Left ventricle myocardium inferior (tissue), 1 donor: ENCODE data around the gene RSPH1. TPM values are rescaled to one million over a fixed set of nuclear protein-coding genes. Genes with fewer than 3 reads are reported as not detected.

Experiments used
- DNase-seq: peaks from one replicate; pipeline ENCODE4 v3.0.0-alpha.2; 2020
- H3K27ac ChIP-seq: fragments of 200-600 bp; replicated peaks from 2 replicates; pipeline ENCODE4 v1.8.0; 2021
- H3K27me3 ChIP-seq: fragments of 200-600 bp; 2 replicates; pipeline ENCODE4 v1.8.0; 2021; ENCODE audit warnings: low read depth
- H3K36me3 ChIP-seq: fragments of 200-600 bp; 2 replicates; pipeline ENCODE4 v1.8.0; 2021
- H3K4me1 ChIP-seq: fragments of 200-600 bp; 2 replicates; pipeline ENCODE4 v1.8.0; 2021
- H3K4me3 ChIP-seq: fragments of 200-600 bp; 2 replicates; pipeline ENCODE4 v1.8.0; 2021; ENCODE audit warnings: mild to moderate bottlenecking, moderate library complexity
- H3K9me3 ChIP-seq: fragments of 200-600 bp; replicated peaks from 2 replicates; pipeline ENCODE4 v1.8.0; 2021
- CTCF ChIP-seq: fragments of 200-600 bp; IDR thresholded peaks from 2 replicates; pipeline ENCODE4 v1.8.0; 2021; ENCODE audit warnings: antibody characterized with exemption, mild to moderate bottlenecking, borderline replicate concordance
- intact Hi-C: fragments of 100-400 bp; cut with micrococcal nuclease; formaldehyde crosslinking; loops from one replicate; pipeline ENCODE4 v1.11.0; 2022
- total RNA-seq: library from RNA; stranded (reverse); fragmentation: NEBNext Ultra II Directional; extraction: Animal tissue kit (Norgen Biotek cat#: 25700); gene quantifications from one replicate; pipeline ENCODE4 v1.2.1, GENCODE V29; 2021
- donor health status: DM: no; HTN: yes; CAD: no; lungs with severe emphysema.

The RSPH1 gene
- total RNA-seq, 1 donor from 2014 or later = not detected

GRCh38 chr21:42437786-42438185 lies 58.2 kb downstream of the RSPH1 start:
- no peak overlapping the region for H3K27ac ChIP-seq
- H3K36me3 ChIP-seq = no peaks in the 10 kb centered on the region
- no peak for DNase-seq
- intact Hi-C loops = no loop called here
- H3K4me3 ChIP-seq = no peak overlapping the region
- peaks cover 21% of the 10 kb centered on the region for H3K9me3 ChIP-seq
- no peak for TF ChIP-seq CTCF
- H3K27me3 ChIP-seq = peaks cover 57% of the 10 kb centered on the region
- no peaks in the 10 kb centered on the region for H3K4me1 ChIP-seq

- no peak for TF ChIP-seq CTCF
- Histone ChIP-seq H3K9me3 (peaks cover 30% of the 10 kb centered on the region), H3K4me1 (no peaks in the 10 kb centered on the region), H3K4me3 (no peak overlapping the region), H3K27ac (no peak overlapping the region), H3K27me3 (peaks cover 61% of the 10 kb centered on the region), H3K36me3 (no peaks in the 10 kb centered on the region)
- intact Hi-C loops = no loop called here
- no peak for DNase-seq
Observed at GRCh38 chr21:42436914-42437313, 59.1 kb downstream of the RSPH1 start.

DNA sequence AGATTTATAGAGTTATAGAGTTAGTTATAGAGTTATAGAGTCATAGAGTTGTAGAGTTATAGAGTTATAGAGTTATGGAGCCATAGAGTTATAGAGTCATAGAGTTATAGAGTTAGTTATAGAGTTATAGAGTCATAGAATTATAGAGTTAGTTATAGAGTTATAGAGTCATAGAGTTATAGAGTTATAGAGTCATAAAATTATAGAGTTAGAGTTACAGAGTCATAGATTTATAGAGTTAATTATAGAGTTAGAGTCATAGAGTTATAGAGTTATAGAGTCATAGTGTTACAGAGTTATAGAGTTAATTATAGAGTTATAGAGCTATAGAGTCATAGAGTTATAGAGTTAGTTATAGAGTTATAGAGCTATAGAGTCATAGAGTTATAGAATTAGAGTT lies 60.2 kb downstream of the RSPH1 start:
- Histone ChIP-seq H3K36me3 (no peaks in the 10 kb centered on the region), H3K9me3 (peaks cover 32% of the 10 kb centered on the region), H3K27me3 (peaks cover 72% of the 10 kb centered on the region), H3K4me3 (no peak overlapping the region), H3K27ac (no peak overlapping the region), H3K4me1 (no peaks in the 10 kb centered on the region)
- DNase-seq = no peak
- intact Hi-C loops = no loop called here
- no peak for TF ChIP-seq CTCF

DNA sequence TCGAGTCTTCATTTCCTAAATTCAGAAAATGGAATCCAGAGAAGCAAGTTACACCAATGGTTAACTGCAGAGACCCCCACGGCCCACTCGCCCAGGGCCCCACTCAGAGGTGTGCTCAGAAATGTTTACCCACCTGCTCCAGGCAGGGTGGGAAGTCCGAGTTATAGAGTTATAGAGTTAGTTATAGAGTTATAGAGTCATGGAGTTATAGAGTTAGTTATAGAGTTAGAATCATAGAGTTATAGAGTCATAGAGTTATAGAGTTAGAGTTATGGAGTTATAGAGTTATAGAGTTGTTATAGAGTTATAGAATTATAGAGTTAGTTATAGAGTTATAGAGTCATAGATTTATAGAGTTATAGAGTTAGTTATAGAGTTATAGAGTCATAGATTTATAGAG lies 60.6 kb downstream of the RSPH1 start:
- no peak for TF ChIP-seq CTCF
- peaks cover 32% of the 10 kb centered on the region for H3K9me3 ChIP-seq
- no peaks in the 10 kb centered on the region for H3K36me3 ChIP-seq
- no peak for DNase-seq
- no peak overlapping the region for H3K4me3 ChIP-seq
- no peaks in the 10 kb centered on the region for H3K4me1 ChIP-seq
- H3K27ac ChIP-seq = no peak overlapping the region
- intact Hi-C loops = no loop called here
- H3K27me3 ChIP-seq = peaks cover 76% of the 10 kb centered on the region

- no peak for DNase-seq
- H3K9me3 ChIP-seq = peaks cover 32% of the 10 kb centered on the region
- TF ChIP-seq CTCF = no peak
- H3K27me3 ChIP-seq = peaks cover 79% of the 10 kb centered on the region
- no peaks in the 10 kb centered on the region for H3K4me1 ChIP-seq
- no peak overlapping the region for H3K27ac ChIP-seq
- no peaks in the 10 kb centered on the region for H3K36me3 ChIP-seq
- intact Hi-C loops = no loop called here
- no peak overlapping the region for H3K4me3 ChIP-seq
Observed at GRCh38 chr21:42434884-42435283, 61.1 kb downstream of the RSPH1 start.
